ENCODE results near the gene KIR3DL1.

GRCh38 chr19:54850930-54851329 lies 34.7 kb downstream of the KIR3DL1 start:
- TF ChIP-seq PAF1 (CRISPR knock-in tag; IDR thresholded peaks at IDR 0.05) (no peak), ZNF274 (CRISPR knock-in tag; IDR thresholded peaks at IDR 0.05) (no peak), CHD2 (IDR thresholded peaks at IDR 0.05; ENCODE audit: low read depth, low read length) (no peak)

Data from HepG2 (cell line).